Measurements from ENCODE around the gene NTSR1. TPM values are rescaled to one million over a fixed set of nuclear protein-coding genes. Genes with fewer than 3 reads are reported as not detected.
A peak's percentile ranks its signal among the peaks of the same experiment; 100 is the strongest.

The NTSR1 gene
- total and polyA plus RNA-seq, 7 donors, result 0.01 to 0.08 (median 0.05) TPM; not detected in 3

DNA sequence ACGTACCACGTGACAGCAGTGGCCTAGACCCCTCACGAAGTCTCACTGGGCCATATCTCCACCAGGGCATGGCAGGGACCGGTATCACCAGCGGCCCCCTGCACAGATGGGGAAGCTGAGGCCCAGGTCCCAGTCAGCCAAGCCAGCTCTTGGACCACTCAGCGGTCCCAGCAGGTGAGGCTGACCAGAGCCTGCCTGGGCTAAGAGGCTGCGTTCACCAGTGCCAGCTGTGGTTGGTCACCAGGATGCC lies 85.0 kb downstream of the NTSR1 start:
- 50 to 56% (median 51%) methylated on average over 7 of the region's 7 CpGs for WGBS, 3 donors
- Histone ChIP-seq H3K4me1 (peaks cover 16% of the 10 kb centered on the region), H3K27ac (peak overlapping the region; percentile 81), H3K4me3 (peak overlapping the region; percentile 70), H3K36me3 (ENCODE audit: insufficient read depth in 1 of 2, low read depth in 1 of 2) (peaks cover 0 to 15% of the 10 kb centered on the region in 2 donors), H3K9me3 (no peaks in the 10 kb centered on the region), H3K27me3 (ENCODE audit: insufficient read depth in 3 of 3, low read length in 2 of 3) (peaks cover 0 to 5% (median 0%) of the 10 kb centered on the region in 3 donors)
- intact Hi-C loops (cut with DNase I), result loop anchor here (5.0 kb wide), 3 partner anchors 126 to 291 kb away; no protein-coding TSS in a partner anchor
- ATAC-seq (peak in 1 of 4 donors; percentile 59), DNase-seq (no peak)
- TF ChIP-seq, protein P1, sequence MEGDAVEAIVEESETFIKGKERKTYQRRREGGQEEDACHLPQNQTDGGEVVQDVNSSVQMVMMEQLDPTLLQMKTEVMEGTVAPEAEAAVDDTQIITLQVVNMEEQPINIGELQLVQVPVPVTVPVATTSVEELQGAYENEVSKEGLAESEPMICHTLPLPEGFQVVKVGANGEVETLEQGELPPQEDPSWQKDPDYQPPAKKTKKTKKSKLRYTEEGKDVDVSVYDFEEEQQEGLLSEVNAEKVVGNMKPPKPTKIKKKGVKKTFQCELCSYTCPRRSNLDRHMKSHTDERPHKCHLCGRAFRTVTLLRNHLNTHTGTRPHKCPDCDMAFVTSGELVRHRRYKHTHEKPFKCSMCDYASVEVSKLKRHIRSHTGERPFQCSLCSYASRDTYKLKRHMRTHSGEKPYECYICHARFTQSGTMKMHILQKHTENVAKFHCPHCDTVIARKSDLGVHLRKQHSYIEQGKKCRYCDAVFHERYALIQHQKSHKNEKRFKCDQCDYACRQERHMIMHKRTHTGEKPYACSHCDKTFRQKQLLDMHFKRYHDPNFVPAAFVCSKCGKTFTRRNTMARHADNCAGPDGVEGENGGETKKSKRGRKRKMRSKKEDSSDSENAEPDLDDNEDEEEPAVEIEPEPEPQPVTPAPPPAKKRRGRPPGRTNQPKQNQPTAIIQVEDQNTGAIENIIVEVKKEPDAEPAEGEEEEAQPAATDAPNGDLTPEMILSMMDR (IDR thresholded peaks at IDR 0.05), result no peak

DNA sequence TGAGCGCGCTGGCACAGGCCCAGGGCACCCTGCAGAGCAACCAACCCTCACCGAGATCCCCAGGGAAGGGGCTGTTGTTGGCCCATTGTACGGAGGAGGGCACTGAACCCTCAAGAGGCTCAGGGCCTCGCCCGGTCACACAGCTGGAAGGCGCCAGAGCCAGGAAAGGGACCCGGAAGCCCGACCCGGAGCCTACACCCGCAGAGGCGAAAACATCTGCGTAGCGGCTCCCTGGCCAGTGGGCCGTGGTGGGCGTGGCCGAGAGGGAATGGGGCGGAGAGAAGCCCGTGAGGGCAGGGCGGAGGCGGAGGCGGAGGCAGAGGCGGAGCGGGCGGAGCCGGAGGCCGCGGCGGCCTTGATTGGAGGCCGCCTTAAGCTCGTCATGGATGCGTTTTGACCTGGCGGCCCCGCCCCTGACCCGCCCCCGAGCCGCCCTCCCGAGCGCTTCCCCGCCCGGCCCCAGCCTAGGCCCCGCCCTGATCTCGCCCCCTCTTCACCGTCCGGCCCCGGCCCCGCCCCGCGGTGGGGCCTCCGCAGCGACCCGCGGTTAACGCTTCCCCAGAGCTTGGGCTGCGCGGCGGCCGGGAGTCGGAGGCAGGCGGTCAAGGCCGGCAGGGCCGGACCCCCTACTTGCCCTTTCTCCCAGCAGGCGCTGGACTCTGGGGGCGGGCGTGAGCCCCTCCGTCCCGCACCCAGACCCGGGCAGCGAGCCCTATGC lies 85.5 kb downstream of the NTSR1 start:
- Histone ChIP-seq H3K4me1 (peaks cover 16% of the 10 kb centered on the region), H3K4me3 (peak overlapping the region; percentile 70), H3K27me3 (ENCODE audit: insufficient read depth in 3 of 3, low read length in 2 of 3) (peaks cover 0 to 5% (median 0%) of the 10 kb centered on the region in 3 donors), H3K36me3 (ENCODE audit: insufficient read depth in 1 of 2, low read depth in 1 of 2) (peaks cover 0 to 20% of the 10 kb centered on the region in 2 donors), H3K27ac (peak overlapping the region; percentile 81), H3K9me3 (no peaks in the 10 kb centered on the region)
- ATAC-seq, result peak; percentile 90 to 91 (median 90)
- TF ChIP-seq, protein P1 (IDR thresholded peaks at IDR 0.05), result no peak
- peak; percentile 97 to 98 for DNase-seq
- WGBS, 3 donors, result 1 to 2% (median 1%) methylated on average over 43 to 69 of the region's 69 CpGs
- intact Hi-C loops (cut with DNase I), result loop anchor here (5.0 kb wide), 3 partner anchors 127 to 292 kb away; no protein-coding TSS in a partner anchor

DNA sequence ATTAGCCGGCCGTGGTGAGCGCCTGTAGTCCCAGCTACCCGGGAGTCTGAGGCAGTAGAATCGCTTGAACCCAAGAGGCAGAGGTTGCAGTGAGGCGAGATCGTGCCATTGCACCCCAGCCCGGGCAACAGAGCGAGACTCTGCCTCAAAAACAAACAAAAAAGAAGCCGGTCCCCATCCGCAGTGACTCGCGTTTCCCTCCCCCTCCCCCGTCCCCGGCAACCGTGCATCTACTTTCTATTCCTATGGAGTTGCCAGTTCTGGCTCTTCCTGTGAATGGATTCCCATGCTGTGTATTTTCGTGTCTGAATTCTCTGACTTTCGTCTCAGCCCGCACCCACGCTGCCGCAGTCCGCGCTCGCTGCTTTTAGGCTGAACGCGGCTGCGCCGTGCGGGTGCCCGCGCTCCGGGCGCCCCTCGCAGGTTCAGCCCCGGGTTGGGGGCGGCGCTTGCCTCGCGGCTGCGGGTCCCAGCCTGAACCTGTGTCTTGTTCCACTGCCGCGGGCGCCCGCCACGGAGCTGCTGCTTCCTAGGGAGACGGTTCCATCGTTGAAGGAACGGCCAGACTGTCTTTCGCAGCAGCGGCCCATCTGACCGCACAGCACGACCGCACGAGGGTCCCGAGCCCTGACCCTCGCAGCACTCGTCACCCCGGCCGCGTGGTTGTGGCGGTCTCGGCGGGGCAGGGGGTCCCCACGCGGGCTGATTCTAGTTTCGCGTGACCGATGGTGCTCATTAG lies 86.6 kb downstream of the NTSR1 start:
- peak; percentile 60 to 72 for DNase-seq
- intact Hi-C loops (cut with DNase I), result no loop called here

DNA sequence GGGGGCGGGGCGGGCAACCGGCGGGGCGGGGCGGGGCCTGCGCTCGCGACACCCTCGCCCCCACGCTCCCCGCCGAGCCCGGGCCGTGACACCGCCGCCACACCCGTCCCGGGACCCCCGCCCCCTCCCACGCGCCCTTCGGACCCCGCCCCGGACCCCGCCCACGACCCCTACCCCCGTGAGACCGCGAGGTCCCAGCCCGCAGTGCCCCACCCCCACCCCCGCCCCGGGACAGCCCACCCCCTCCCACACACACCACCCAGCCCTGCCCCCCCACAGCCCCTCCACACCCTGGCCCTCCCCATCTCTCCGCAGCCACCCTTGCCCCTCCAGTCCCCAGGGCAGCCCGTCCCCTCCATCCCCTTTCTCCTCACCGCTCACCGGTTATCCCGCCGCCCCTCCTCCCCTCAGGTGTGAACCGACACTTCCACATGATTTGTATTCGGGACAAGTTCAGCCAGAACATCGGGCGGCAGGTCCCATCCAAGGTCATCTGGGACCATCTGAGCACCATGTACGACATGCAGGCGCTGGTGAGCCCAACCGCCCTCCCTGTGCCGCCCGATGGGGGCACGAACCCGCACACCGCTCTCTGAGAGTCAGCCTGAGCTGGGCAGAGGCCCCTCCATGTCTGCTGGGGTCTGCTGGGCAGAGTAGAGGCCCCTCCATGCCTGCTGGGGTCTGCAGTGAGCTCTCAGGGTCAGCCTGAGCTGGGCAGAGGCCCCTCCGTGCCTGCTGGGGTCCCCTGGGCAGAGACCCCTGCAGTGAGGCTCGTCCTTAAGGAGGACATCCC lies 88.3 kb downstream of the NTSR1 start:
- intact Hi-C loops (cut with DNase I), result no loop called here
- peaks cover 0 to 37% of the 10 kb centered on the region in 2 donors for H3K36me3 ChIP-seq (ENCODE audit: insufficient read depth in 1 of 2, low read depth in 1 of 2)
- peak overlapping the region; percentile 81 for H3K27ac ChIP-seq
- no peak for DNase-seq
- peak in 2 of 4 donors; percentile 1 to 15 for ATAC-seq
- H3K4me1 ChIP-seq, result peaks cover 25% of the 10 kb centered on the region
- TF ChIP-seq, protein P1 (IDR thresholded peaks at IDR 0.05), result no peak
- H3K9me3 ChIP-seq, result no peaks in the 10 kb centered on the region
- peak overlapping the region; percentile 70 for H3K4me3 ChIP-seq
- 14 to 42% (median 42%) methylated on average over 18 to 52 of the region's 53 CpGs for WGBS, 3 donors
- no peaks in the 10 kb centered on the region for H3K27me3 ChIP-seq (ENCODE audit: insufficient read depth in 3 of 3, low read length in 2 of 3)

More for the DNA sequence above, 86.6 kb downstream of the NTSR1 start:
- peaks cover 0 to 3% (median 0%) of the 10 kb centered on the region in 3 donors for H3K27me3 ChIP-seq (ENCODE audit: insufficient read depth in 3 of 3, low read length in 2 of 3)
- TF ChIP-seq, protein P1 (IDR thresholded peaks at IDR 0.05), result no peak
- no peaks in the 10 kb centered on the region for H3K9me3 ChIP-seq
- peak in 1 of 4 donors; percentile 14 for ATAC-seq
- peak overlapping the region; percentile 70 for H3K4me3 ChIP-seq
- WGBS, 3 donors, result 0 to 1% (median 0%) methylated on average over 66 to 68 of the region's 68 CpGs
- H3K4me1 ChIP-seq, result peaks cover 16% of the 10 kb centered on the region
- H3K36me3 ChIP-seq (ENCODE audit: insufficient read depth in 1 of 2, low read depth in 1 of 2), result peaks cover 0 to 30% of the 10 kb centered on the region in 2 donors
- peak overlapping the region; percentile 81 for H3K27ac ChIP-seq
